Hepatocyte (in vitro differentiated cells): ENCODE results near the gene SERPINB13. TPM values are rescaled to one million over a fixed set of nuclear protein-coding genes. Genes with fewer than 3 reads are reported as not detected.

Source experiments
- DNase-seq: peaks from one replicate; pipeline ENCODE4 v3.0.0-alpha.2; 2016; ENCODE audit warnings: low spot score
- H2AFZ ChIP-seq: fragments of 200-600 bp; sonication (generic); 2 replicates; pipeline ENCODE4 v1.6.0; 2016; ENCODE audit warnings: antibody characterized with exemption, mild to moderate bottlenecking
- H3K27ac ChIP-seq: fragments of 200-600 bp; sonication (generic); 2 replicates; pipeline ENCODE4 v1.5.1; 2016; ENCODE audit warnings: mild to moderate bottlenecking
- H3K27me3 ChIP-seq: fragments of 200-600 bp; sonication (generic); 2 replicates; pipeline ENCODE4 v1.6.1; 2016
- H3K36me3 ChIP-seq: fragments of 200-600 bp; sonication (generic); replicated peaks from 2 replicates; pipeline ENCODE4 v1.5.1; 2016; ENCODE audit warnings: low read depth; ENCODE audit not compliant: insufficient read depth
- H3K4me1 ChIP-seq: fragments of 200-600 bp; sonication (generic); 2 replicates; pipeline ENCODE4 v1.5.1; 2016; ENCODE audit warnings: mild to moderate bottlenecking, moderate library complexity; ENCODE audit not compliant: insufficient read depth
- H3K4me2 ChIP-seq: fragments of 200-600 bp; sonication (generic); 2 replicates; pipeline ENCODE4 v1.6.0; 2016
- H3K4me3 ChIP-seq: fragments of 200-600 bp; sonication (generic); 2 replicates; pipeline ENCODE4 v1.5.1; 2016; ENCODE audit warnings: mild to moderate bottlenecking
- H3K79me2 ChIP-seq: fragments of 200-600 bp; sonication (generic); 2 replicates; pipeline ENCODE4 v1.6.0; 2017; ENCODE audit warnings: mild to moderate bottlenecking
- H3K9me2 ChIP-seq: fragments of 200-600 bp; sonication (generic); replicated peaks from 2 replicates; pipeline ENCODE4 v1.6.0; 2017; ENCODE audit warnings: mild to moderate bottlenecking; ENCODE audit not compliant: insufficient read depth
- H3K9me3 ChIP-seq: fragments of 200-600 bp; sonication (generic); 2 replicates; pipeline ENCODE4 v1.5.1; 2016; ENCODE audit warnings: low read depth, mild to moderate bottlenecking
- H4K20me1 ChIP-seq: fragments of 200-600 bp; sonication (generic); 2 replicates; pipeline ENCODE4 v1.6.0; 2016; ENCODE audit warnings: mild to moderate bottlenecking; ENCODE audit not compliant: insufficient read depth, poor library complexity, severe bottlenecking
- CTCF ChIP-seq: fragments of 200-600 bp; sonication (generic); IDR thresholded peaks from 2 replicates; pipeline ENCODE4 v1.5.1; 2016; ENCODE audit warnings: antibody characterized with exemption, mild to moderate bottlenecking; ENCODE audit not compliant: poor library complexity
- EZH2 ChIP-seq: fragments of 200-600 bp; sonication (generic); IDR thresholded peaks from 2 replicates; pipeline ENCODE4 v1.6.1; 2016; ENCODE audit warnings: antibody characterized with exemption, mild to moderate bottlenecking, borderline replicate concordance
- EZH2phosphoT487 ChIP-seq: fragments of 200-600 bp; sonication (generic); IDR thresholded peaks from one replicate; pipeline ENCODE4 v1.6.1; 2018; ENCODE audit warnings: antibody characterized with exemption, mild to moderate bottlenecking, low read depth, moderate library complexity; ENCODE audit not compliant: unreplicated experiment, severe bottlenecking
- WGBS: methylation state at CpG from one replicate; pipeline ENCODE4 v1.1.6; 2016; ENCODE audit warnings: low lambda C conversion rate; ENCODE audit errors: missing lambda C conversion rate; 5-methylcytosine and 5-hydroxymethylcytosine counted together
- polyA plus RNA-seq: library from polyadenylated mRNA; unstranded; fragments of >200 nt; fragmentation: Nextera tagmentation; extraction: Ambion mirVana; gene quantifications from 2 replicates; pipeline ENCODE4 v1.2.1, GENCODE V29; 2016
- total RNA-seq: library from RNA; depleted of rRNA; stranded (reverse); fragments of >200 nt; gene quantifications from 2 replicates; pipeline ENCODE4 v1.2.3, GENCODE V29; 2014

SERPINB13 gene
- total and polyA plus RNA-seq, 2 experiments from 2014 or later = 0.28 TPM; not detected in 1

DNA sequence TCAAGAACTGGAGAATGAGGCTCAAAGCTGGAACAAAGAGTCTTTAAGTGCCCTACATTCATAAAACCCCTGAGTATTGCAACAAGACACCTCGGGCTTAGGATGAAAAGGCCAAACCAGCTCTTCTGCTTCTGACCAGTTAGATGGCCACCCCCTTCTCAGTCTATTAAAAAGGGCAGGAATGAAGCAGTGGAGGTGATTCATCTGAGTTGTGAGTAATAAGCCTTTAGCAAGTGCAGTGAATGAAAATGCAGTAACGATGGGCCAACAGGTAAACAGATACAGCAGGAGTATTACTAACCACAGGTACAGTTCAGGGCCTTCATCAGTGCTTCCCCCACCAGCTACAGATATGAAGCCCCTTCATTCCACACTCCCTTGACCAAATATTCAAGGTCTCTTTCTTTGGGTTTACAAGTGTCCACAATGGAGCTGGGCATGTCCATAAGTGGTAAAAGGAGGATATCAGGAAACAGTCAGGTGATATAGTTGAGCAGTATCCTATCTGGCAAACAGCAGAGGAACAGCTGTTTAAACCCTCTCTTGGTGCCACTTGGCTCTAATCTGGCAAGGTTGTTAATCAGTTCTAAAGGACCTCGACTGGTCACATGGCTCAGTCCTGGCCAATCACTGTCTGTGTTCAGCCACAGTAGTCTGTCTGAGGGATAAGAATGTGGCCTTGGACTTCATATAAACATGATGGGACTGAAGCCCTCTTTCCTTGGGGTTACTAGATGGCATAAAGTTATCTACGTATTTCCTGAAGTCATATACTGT, 17.8 kb downstream of the SERPINB13 start:
- no peaks in the 10 kb centered on the region for H3K27me3 ChIP-seq
- no peak overlapping the region for H2AFZ ChIP-seq
- DNase-seq = no peak
- H3K4me1 ChIP-seq = no peaks in the 10 kb centered on the region
- H3K79me2 ChIP-seq = no peaks in the 10 kb centered on the region
- no peaks in the 10 kb centered on the region for H3K36me3 ChIP-seq
- WGBS = 79% methylated on average over 4 of the region's 4 CpGs
- no peak overlapping the region for H3K27ac ChIP-seq
- H3K4me3 ChIP-seq = no peak overlapping the region
- TF ChIP-seq EZH2 = no peak
- no peak for TF ChIP-seq EZH2phosphoT487
- no peak for TF ChIP-seq CTCF
- H3K9me3 ChIP-seq = no peaks in the 10 kb centered on the region
- H3K4me2 ChIP-seq = no peak overlapping the region
- H3K9me2 ChIP-seq = no peaks in the 10 kb centered on the region
- no peaks in the 10 kb centered on the region for H4K20me1 ChIP-seq

GRCh38 chr18:63606526-63606925, 19.4 kb downstream of the SERPINB13 start:
- H3K4me1 ChIP-seq = no peaks in the 10 kb centered on the region
- WGBS = 87% methylated on average over 3 of the region's 3 CpGs
- TF ChIP-seq CTCF (no peak), EZH2 (no peak), EZH2phosphoT487 (no peak)
- no peaks in the 10 kb centered on the region for H3K36me3 ChIP-seq
- DNase-seq = no peak
- no peak overlapping the region for H3K27ac ChIP-seq
- no peaks in the 10 kb centered on the region for H3K9me2 ChIP-seq
- no peaks in the 10 kb centered on the region for H3K79me2 ChIP-seq
- no peak overlapping the region for H2AFZ ChIP-seq
- H3K4me3 ChIP-seq = no peak overlapping the region
- no peaks in the 10 kb centered on the region for H3K27me3 ChIP-seq
- H4K20me1 ChIP-seq = no peaks in the 10 kb centered on the region
- no peak overlapping the region for H3K4me2 ChIP-seq
- no peaks in the 10 kb centered on the region for H3K9me3 ChIP-seq

- H3K27me3 ChIP-seq = no peaks in the 10 kb centered on the region
- no peak for TF ChIP-seq CTCF
- H4K20me1 ChIP-seq = no peaks in the 10 kb centered on the region
- H3K9me2 ChIP-seq = no peaks in the 10 kb centered on the region
- H3K4me3 ChIP-seq = no peak overlapping the region
- H3K4me1 ChIP-seq = no peaks in the 10 kb centered on the region
- no peaks in the 10 kb centered on the region for H3K79me2 ChIP-seq
- H3K9me3 ChIP-seq = no peaks in the 10 kb centered on the region
- 88% methylated on average over 4 of the region's 4 CpGs for WGBS
- H3K36me3 ChIP-seq = no peaks in the 10 kb centered on the region
- no peak overlapping the region for H2AFZ ChIP-seq
- H3K27ac ChIP-seq = no peak overlapping the region
- H3K4me2 ChIP-seq = no peak overlapping the region
- DNase-seq = no peak
Measured at GRCh38 chr18:63613420-63613819, 26.3 kb downstream of the SERPINB13 start.
